K562 (cell line): ENCODE measurements around the gene TOMM5. TPM values are rescaled to one million over a fixed set of nuclear protein-coding genes. Genes with fewer than 3 reads are reported as not detected.

Experiments used
- ATAC-seq: fragments of 200-7000 bp; cut with Tn5 transposase; 3 replicates; pipeline ENCODE4 v1.9.1; 2020; ENCODE audit warnings: moderate library complexity
- BruUV-seq: library from RNA; stranded (reverse); fragments of 400-500 nt; replicated peaks from 2 replicates; lab custom pipeline; 2021; lab: Mats Ljungman, UMichigan
- CTCF ChIA-PET: fragments of 300-600 bp; formaldehyde crosslinking; extraction: SDS; loops from one replicate; lab custom pipeline; 2021; ENCODE audit warnings: low intra/inter-chr PET ratio; lab: Yijun Ruan, JAX
- POLR2A ChIA-PET: fragments of 300-600, 350-650 bp; sonication (Branson Sonifier 250); formaldehyde crosslinking; extraction: SDS; loops from one replicate; lab custom pipeline; 2021; ENCODE audit warnings: antibody characterized with exemption, inconsistent platforms; lab: Yijun Ruan, JAX
- DNase-seq, 4 experiments: peaks; one replicate each; pipeline versions ENCODE4 v3.0.0 to v3.0.0-alpha.2; 2011 to 2018; ENCODE audit warnings: low spot score in 3 of 4, mixed read lengths in 3 of 4; ENCODE audit errors: extremely low read depth in 1 of 4
- FAIRE-seq: peaks from 2 replicates; lab custom pipeline; 2011; peaks lifted over from hg19 to GRCh38; lab: Jason Lieb, UNC
- H2AFZ ChIP-seq: 2 replicates; pipeline ENCODE4 v1.6.0; 2011; ENCODE audit warnings: low read depth, low read length, control low read depth, inconsistent platforms
- H3K27ac ChIP-seq: fragments of 200-600 bp; 3 replicates; pipeline ENCODE4 v1.8.0; 2011; ENCODE audit warnings: low read depth, mild to moderate bottlenecking, control low read depth, inconsistent platforms, low read length, moderate library complexity, mixed read lengths; ENCODE audit errors: extremely low read depth
- H3K27me3 ChIP-seq, 2 experiments: fragments of 300-600 bp in 1 of 2; 2 replicates in 1 of 2; 3 replicates in 1 of 2; pipeline versions ENCODE4 v1.6.0 to v1.8.0; 2011; ENCODE audit warnings: inconsistent platforms in 2 of 2, low read length in 2 of 2, mild to moderate bottlenecking in 1 of 2, mixed read lengths in 1 of 2, moderate library complexity in 1 of 2; ENCODE audit not compliant: control insufficient read depth in 2 of 2, insufficient read depth in 2 of 2
- H3K36me3 ChIP-seq: fragments of 300-600 bp; 3 replicates; pipeline ENCODE4 v1.8.0; 2011; ENCODE audit warnings: mild to moderate bottlenecking, low read length, inconsistent platforms; ENCODE audit not compliant: control insufficient read depth, insufficient read depth
- H3K4me1 ChIP-seq, 2 experiments: fragments of 200-600 bp in 1 of 2; replicated peaks in 1 of 2; 2 replicates in 1 of 2; 3 replicates in 1 of 2; pipeline versions ENCODE4 v1.5.1 to v1.8.0; 2011; ENCODE audit warnings: inconsistent platforms in 2 of 2, low read length in 2 of 2, mild to moderate bottlenecking in 1 of 2, mixed read lengths in 1 of 2, moderate library complexity in 1 of 2; ENCODE audit not compliant: control insufficient read depth in 2 of 2, insufficient read depth in 2 of 2
- H3K4me2 ChIP-seq: 2 replicates; pipeline ENCODE4 v1.6.1; 2011; ENCODE audit warnings: low read length, control low read depth, inconsistent platforms, mixed read lengths; ENCODE audit not compliant: insufficient read depth
- H3K4me3 ChIP-seq: fragments of 200-600 bp; sonication (generic), shearing (Covaris generic); 2 replicates; pipeline ENCODE4 v1.5.1; 2016; ENCODE audit warnings: control low read depth, inconsistent platforms
- H3K79me2 ChIP-seq: fragments of 200-600 bp; 3 replicates; pipeline ENCODE4 v1.8.0; 2011; ENCODE audit warnings: low read length, inconsistent platforms; ENCODE audit not compliant: control insufficient read depth, insufficient read depth
- H3K9ac ChIP-seq, 2 experiments: 2 replicates each; pipeline versions ENCODE4 v1.6.0 to v1.6.1; 2011; ENCODE audit warnings: low read depth in 2 of 2, low read length in 2 of 2, control low read depth in 1 of 2, inconsistent platforms in 1 of 2, mild to moderate bottlenecking in 1 of 2, mixed read lengths in 1 of 2; ENCODE audit not compliant: insufficient read depth in 1 of 2
- H3K9me1 ChIP-seq: one replicate; pipeline ENCODE4 v1.6.0; 2011; ENCODE audit warnings: inconsistent platforms, mild to moderate bottlenecking, low read length, moderate library complexity; ENCODE audit not compliant: control insufficient read depth, insufficient read depth
- H3K9me3 ChIP-seq: replicated peaks from 2 replicates; pipeline ENCODE4 v1.5.1; 2011; ENCODE audit warnings: low read depth, low read length, inconsistent platforms; ENCODE audit not compliant: control insufficient read depth, insufficient read depth
- H4K20me1 ChIP-seq: replicated peaks from 2 replicates; pipeline ENCODE4 v1.6.1; 2011; ENCODE audit warnings: low read length, inconsistent platforms, mixed read lengths; ENCODE audit not compliant: control insufficient read depth, insufficient read depth
- CBFA2T3 ChIP-seq: fragments of 450-650 bp; IDR thresholded peaks from 2 replicates; pipeline ENCODE4 v1.6.1; 2017
- DACH1 ChIP-seq: fragments of 450-650 bp; IDR thresholded peaks from 2 replicates; pipeline ENCODE4 v1.6.1; 2018; ENCODE audit not compliant: partially characterized antibody
- IFI16 ChIP-seq: fragments of 250-450 bp; sonication (Bioruptor Pico); IDR thresholded peaks from 2 replicates; pipeline ENCODE4 v2.1.2; 2022; ENCODE audit warnings: mild to moderate bottlenecking, inconsistent platforms
- PKNOX1 ChIP-seq: fragments of 450-650 bp; IDR thresholded peaks from 2 replicates; pipeline ENCODE4 v1.6.1; 2016
- SIX5 ChIP-seq, 2 experiments: IDR thresholded peaks; 2 replicates each; pipeline ENCODE4 v1.6.1; 2011; ENCODE audit warnings: low read length in 2 of 2, borderline replicate concordance in 1 of 2, low read depth in 1 of 2, mild to moderate bottlenecking in 1 of 2, moderate library complexity in 1 of 2; ENCODE audit not compliant: insufficient read depth in 1 of 2
- ZBTB26 ChIP-seq: fragments of 450-650 bp; formaldehyde crosslinking; IDR thresholded peaks from 2 replicates; pipeline ENCODE4 v1.4.0; 2022; ENCODE audit warnings: missing genetic modification characterization
- ZNF717 ChIP-seq: fragments of 250-450 bp; sonication (Bioruptor Pico); IDR thresholded peaks from 2 replicates; pipeline ENCODE4 v1.5.0; 2021
- WGBS: fragments of 100-300 bp; shearing (Covaris generic); methylation state at CpG from one replicate; pipeline ENCODE4 v1.1.6; 2016; ENCODE audit warnings: low coverage, mixed read lengths; ENCODE audit not compliant: insufficient coverage; ENCODE audit errors: missing lambda C conversion rate; 5-methylcytosine and 5-hydroxymethylcytosine counted together
- in situ Hi-C: fragments of 300-500 bp; cut with MboI; formaldehyde crosslinking; loops from 4 replicates; pipeline ENCODE4 v1.15.0; 2018; ENCODE audit warnings: inconsistent platforms, mixed read lengths
- intact Hi-C: fragments of 100-400 bp; cut with micrococcal nuclease; formaldehyde crosslinking; loops from 2 replicates; pipeline ENCODE4 v1.14.2; 2022
- polyA plus RNA-seq, 8 experiments: library from polyadenylated mRNA; depleted of rRNA in 4 of 8; stranded (reverse) in 5 of 8; unstranded in 3 of 8; fragments of >200 nt; fragmentation: Nextera tagmentation in 2 of 8; fragmentation: Illumina TruSeq in 1 of 8; extraction: Ambion mirVana in 2 of 8; extraction: Trizol in 1 of 8; gene quantifications; 2 replicates each; pipeline versions ENCODE4 v1.2.1 to v1.2.3, GENCODE V29; 2011 to 2014; ENCODE audit warnings: inconsistent platforms in 1 of 8, missing spikeins in 1 of 8
- total RNA-seq, 7 experiments: library from RNA; depleted of rRNA in 6 of 7; stranded (reverse); fragments of >200 nt in 6 of 7; fragmentation: Illumina TruSeq in 2 of 7; extraction: Trizol in 2 of 7; gene quantifications; 2 replicates each; pipeline versions ENCODE4 v1.2.1 to v1.2.3, GENCODE V29; 2011 to 2021; ENCODE audit warnings: low replicate concordance in 1 of 7

The TOMM5 gene
- total and polyA plus RNA-seq, 9 of the 15 experiments (the other 6 are each of a cell fraction or from before 2014, with no cell fraction given), result 262 to 1,742 (median 496) TPM

GRCh38 chr9:37624073-37624472 lies 31.7 kb upstream of the TOMM5 start:
- ChIA-PET POLR2A (interaction anchor here (0.6 to 1.3 kb wide), 3 partner anchors 9 to 109 kb away, joined by 3 to 5 read pairs (median 5); no protein-coding TSS in a partner anchor), CTCF (no interaction called here)
- no peaks in the 10 kb centered on the region for H3K9me1 ChIP-seq
- intact Hi-C loops, result no loop called here
- WGBS, result 0% methylated on average over 1 of the region's 1 CpG
- no peak overlapping the region for H3K9ac ChIP-seq
- H3K9me3 ChIP-seq, result no peaks in the 10 kb centered on the region
- H3K4me1 ChIP-seq, result no peaks in the 10 kb centered on the region; a peak in 1 of 5 replicates
- no peaks in the 10 kb centered on the region for H3K79me2 ChIP-seq
- peaks cover 8% of the 10 kb centered on the region; the same call in 1 of the 2 replicates for H4K20me1 ChIP-seq
- no peaks in the 10 kb centered on the region for H3K36me3 ChIP-seq
- H3K27me3 ChIP-seq, result peaks cover 26 to 45% of the 10 kb centered on the region in 2 experiments
- no peak overlapping the region for H2AFZ ChIP-seq
- H3K4me3 ChIP-seq, result no peak overlapping the region
- no peak for DNase-seq
- in situ Hi-C loops, result no loop called here
- H3K4me2 ChIP-seq, result no peak overlapping the region
- no peak for ATAC-seq
- no peak for FAIRE-seq
- TF ChIP-seq DACH1 (no peak), CBFA2T3 (no peak), ZNF717 (CRISPR knock-in tag) (no peak), PKNOX1 (no peak), SIX5 (IDR thresholded peaks at IDR 0.05; ENCODE audit: borderline replicate concordance in 1 of 2, insufficient read depth in 1 of 2, low read depth in 1 of 2, low read length in 2 of 2) (no peak), ZBTB26 (CRISPR knock-in tag) (no peak), IFI16 (CRISPR knock-in tag) (no peak)
- TF ChIP-seq, all 486 proteins: peak for 0
- no peak overlapping the region for H3K27ac ChIP-seq
- no TSS peak for BruUV-seq
